ENCODE results near the gene PSMG3.
"Not testable (repeated sequence)": the region's sequence is repeated elsewhere in the genome, so short reads cannot be mapped to it uniquely, and the experiment has no call there.

The PSMG3 gene

DNA sequence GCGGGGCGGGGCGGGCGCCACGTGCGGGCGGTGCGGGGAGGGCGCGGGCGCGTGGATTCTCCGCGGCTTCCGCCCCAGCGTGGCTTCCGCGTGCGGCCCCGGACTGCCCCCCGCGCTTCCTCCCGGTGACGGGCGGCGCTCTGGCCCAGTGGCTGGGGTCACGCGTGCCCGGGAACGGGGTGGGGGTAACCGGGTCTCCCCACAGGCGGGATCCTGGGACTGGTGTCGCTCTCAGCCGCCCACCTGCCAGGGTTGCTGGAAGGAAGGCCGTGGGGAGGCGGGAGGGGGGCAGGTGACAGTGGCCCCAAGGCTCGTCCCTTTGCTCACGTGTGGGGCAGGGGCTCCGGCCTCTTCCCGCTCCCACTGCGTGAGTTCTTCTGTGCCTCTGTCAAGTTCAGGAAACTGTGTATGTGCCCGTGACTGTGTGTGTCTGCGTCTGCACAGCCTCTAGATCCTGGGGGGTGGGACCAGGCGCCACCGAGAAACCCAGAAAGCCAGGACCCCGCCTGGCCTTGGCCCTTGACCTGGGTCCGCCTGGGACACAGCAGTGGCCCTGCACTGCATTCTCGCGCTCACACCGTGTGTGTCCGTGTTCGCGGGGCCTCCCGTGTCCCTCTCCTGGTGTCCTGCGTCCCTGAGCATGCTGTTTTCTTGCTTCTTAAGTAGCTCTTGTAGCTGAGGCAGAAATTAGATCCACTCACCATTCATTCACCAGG lies 38.4 kb downstream of the PSMG3 start:
- no peak for DNase-seq

DNA sequence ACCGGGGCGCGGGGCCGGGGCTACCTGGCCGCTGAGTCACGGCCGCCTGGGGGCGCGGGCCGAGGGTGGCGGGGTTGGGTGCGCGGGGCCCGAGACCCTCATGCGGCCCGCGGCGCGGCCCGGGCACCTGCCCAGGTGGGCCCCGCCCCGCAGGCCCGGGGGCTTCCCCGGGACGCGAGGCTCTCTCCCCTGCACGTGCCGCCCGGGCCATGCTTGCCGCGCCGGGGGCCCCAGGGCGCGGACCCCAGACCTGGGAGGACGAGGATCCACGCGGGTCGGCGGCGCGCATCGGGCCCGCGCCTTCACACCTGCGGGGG lies 38.9 kb downstream of the PSMG3 start:
- no peak for DNase-seq

DNA sequence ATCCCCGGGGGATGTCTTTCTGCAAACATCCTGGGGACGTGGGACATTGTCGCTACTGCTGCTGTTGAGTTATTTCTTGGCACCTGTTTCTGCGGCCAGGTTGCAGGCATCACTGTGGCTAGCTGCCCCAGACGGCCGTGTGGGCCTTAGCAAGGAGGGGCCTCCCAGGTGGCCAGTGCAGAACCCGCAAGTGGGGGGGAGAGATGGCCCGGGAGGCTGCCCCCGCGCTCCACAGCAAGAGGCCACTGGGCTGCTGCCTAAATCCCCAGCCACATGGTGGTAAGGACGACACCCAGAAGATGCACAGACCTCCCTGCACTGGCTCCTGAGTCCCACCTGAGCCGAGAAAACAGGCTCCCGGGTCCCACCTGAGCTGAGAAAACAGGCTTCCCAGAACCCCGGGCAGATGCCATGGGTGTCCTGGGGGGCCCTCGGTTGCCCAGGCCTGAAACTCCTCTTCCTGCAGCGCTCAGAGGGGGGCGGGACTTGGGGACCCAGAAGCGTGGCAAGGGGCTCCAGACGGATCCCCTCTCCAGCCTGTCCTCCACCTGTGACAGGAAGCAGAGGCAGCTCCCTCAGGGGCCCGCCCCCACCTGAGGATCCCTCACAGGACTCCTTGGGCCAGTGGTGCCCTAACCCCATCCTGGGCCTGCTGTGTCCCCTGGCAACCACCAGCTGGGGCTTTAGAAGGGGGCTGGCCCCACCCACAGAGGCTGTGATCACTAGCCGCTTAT lies 40.3 kb downstream of the PSMG3 start:
- no peak for DNase-seq

DNA sequence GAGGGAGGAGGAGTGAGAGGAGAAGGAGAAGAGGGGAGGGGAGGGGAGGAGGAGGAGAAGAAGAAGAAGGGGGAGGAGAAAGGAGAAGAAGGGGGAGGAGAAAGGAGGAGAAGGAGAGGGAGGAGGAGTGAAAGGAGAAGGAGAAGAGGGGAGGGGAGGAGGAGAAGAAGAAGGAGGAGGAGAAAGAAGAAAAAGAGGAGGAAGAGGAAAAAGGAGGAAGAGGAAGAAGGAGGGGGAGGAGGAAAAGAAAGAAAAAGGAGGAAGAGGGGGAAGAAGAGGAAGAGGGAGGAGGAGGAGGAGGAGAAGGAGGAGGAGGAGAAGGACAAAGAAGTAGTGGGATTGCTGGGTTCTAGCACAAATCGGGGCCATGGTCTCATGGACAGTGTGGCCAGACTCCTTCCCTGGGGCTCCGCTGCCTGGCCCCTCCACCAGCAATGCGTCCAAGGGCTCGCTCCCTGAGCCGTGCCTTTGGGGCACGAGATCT lies 43.5 kb downstream of the PSMG3 start:
- no peak for DNase-seq

DNA sequence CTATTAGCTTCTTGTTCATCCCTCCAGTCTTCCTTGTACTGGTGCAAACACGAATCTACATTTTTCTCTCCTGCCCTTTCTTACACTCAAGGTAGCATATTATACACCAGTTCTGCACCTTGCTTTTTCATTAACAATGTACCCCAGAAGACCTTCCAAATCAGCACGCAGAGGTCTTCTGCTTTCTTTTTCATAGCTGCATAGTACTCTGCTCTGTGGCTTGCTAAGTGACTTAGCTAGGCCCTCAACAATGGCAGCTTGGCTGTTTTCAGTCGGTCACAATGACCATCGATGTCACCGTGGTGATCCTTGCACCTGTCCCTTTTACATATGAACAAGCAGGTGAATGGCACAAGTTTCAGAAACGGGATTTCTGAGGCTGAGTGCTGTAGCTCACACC lies 44.4 kb downstream of the PSMG3 start:
- DNase-seq = no peak

DNA sequence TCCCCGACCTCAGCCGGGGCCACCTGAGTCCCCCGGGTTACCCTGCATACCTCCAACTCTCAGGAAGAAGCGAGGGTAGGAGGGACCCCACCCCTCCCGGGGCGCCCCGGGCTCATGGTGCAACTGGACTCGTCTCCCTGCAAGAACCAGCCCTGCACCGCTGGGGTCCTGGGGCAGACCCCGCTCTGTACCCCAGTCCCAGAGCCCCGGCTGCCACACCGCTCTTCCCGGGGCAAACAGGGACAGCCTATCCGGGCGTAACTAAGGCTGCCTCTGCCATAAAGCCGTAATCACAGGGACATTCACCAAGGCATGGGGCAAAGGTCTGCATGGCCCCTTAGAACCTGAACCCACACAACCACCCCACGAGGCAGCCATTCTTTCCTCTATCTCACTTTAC lies 46.0 kb downstream of the PSMG3 start:
- DNase-seq = no peak

DNA sequence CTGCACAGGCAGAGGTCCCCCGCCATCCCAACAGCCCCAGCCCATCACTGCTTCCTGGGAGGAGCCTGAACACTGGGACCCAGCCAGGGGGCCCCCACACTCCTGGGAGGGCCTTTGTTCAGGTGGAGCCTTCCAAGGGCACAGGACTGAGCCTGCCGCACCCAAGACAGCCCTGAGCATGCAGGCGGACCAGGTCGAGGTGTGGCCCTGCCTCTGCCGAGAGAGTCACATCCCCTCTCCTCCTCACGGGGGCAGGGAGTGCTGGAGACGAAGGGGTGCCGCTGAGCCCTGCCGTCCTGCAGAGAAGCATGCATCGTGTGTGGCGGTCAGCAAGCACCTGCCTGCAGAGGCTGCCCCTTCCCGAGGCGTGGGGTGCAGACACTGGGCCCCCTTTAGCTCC lies 46.6 kb downstream of the PSMG3 start:
- no peak for DNase-seq

DNA sequence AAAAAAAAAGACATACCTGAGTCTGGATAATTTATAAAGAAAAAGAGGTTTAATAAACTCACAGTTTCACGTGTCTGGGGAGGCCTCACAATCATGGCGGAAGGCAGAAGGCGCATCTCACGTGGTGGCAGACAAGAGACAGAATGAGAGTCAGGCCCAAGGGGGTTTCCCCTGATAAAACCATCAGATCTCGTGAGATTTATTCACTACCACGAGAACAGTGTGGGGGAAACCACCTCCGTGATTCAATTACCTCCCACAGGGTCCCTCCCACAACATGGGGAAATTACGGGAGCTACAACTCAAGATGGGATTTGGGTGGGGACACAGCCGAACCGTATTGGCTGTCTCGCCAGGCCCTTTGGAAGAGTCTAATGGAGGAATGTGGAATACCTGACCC lies 48.4 kb downstream of the PSMG3 start:
- DNase-seq = no peak

DNA sequence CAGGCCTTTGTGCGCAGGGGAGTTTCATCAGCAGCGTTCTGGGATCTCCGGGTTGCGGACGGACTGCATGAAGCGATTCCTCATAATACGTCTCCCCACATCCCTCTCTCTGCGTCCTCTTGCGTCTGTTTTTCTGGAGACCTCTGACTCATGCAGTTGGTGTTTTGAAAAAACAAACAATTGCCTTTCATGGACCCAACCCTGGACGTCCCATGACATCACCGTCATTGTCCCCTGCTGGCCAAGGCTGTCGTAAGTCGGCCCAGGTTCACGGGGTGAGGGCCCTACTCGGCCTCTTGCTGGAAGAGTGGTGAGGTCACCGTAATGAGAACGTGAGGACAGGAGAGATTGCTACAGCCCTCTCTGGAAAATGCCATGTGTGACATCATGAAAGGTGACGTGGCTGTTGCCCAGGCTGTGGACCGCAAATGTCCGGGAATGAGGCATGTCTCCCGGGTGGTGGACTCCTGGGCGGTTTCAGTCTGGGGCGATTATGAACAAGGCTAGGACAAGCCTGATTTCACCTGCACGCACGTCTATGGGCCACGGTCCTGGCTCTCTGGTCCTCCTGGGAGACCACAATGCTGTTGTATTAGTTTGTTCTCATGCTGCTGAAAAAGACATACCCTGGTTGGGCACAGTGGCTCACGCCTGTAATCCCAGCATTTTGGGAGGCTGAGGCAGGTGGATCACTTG lies 49.1 kb downstream of the PSMG3 start:
- no peak for DNase-seq

DNA sequence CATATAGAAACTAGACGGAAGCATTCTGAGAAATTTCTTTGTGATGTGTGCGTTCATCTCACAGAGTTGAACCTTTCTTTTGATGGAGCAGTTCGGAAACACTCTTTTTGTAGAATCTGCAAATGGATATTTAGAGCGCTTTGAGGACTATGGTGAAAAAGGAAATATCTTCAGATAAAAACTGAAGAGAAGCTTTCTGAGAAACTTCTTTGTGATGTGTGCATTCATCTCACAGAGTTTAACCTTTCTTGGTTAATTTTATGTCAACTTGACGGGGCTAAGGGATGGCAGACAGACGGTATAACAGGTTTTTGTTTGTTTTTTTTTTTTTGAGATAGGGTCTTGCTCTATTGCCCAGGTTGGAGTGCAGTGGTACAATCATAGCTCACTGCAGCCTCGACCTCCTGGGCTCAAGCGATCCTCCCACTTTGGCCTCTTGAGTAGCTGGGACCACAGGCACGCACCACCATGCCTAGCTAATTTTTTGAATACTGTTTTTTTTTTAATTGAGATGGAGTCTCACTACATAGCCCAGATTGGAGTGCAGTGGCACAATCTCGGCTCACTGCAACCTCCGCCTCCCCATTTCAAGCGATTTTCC lies 50.4 kb downstream of the PSMG3 start:
- DNase-seq = not testable (repeated sequence)
